GM18951 (cell line): ENCODE data around the gene ACYP2.

Source experiments
- POLR2A ChIP-seq: IDR thresholded peaks from 4 replicates; pipeline ENCODE4 v1.6.1; 2011; ENCODE audit warnings: mild to moderate bottlenecking; ENCODE audit not compliant: insufficient read length, insufficient read depth; ENCODE audit errors: extremely low read depth
- in situ Hi-C: fragments of 300-500 bp; cut with MboI; formaldehyde crosslinking; loops from one replicate; pipeline ENCODE4 v1.12.0; 2022; ENCODE audit warnings: low sequenced_read_pairs, mixed read lengths, inconsistent platforms; ENCODE audit not compliant: unreplicated experiment

ACYP2 gene

DNA sequence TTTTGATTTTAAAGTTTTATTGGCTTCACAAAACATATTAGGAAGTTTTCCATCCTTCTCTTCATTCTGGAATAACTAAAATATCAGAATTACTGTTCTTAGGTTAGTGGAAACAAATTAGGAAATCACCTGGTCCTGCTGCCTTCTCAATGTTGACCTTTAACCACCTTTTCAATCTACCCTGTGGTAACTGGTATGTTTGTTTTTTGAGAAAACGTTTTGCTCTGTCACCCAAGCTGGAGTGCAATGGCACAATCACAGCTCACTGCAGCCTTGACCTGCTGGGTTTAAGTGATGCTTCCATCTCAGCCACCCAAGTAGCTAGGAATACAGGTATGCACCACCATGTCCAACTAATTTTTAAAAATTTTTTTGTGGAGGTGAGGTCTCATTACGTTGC is 28.4 kb downstream of the ACYP2 start:
- in situ Hi-C loops: no loop called here
- TF ChIP-seq POLR2A: no peak

GRCh38 chr2:54148391-54148790 is 33.0 kb downstream of the ACYP2 start:
- TF ChIP-seq POLR2A: no peak
- in situ Hi-C loops: no loop called here

DNA sequence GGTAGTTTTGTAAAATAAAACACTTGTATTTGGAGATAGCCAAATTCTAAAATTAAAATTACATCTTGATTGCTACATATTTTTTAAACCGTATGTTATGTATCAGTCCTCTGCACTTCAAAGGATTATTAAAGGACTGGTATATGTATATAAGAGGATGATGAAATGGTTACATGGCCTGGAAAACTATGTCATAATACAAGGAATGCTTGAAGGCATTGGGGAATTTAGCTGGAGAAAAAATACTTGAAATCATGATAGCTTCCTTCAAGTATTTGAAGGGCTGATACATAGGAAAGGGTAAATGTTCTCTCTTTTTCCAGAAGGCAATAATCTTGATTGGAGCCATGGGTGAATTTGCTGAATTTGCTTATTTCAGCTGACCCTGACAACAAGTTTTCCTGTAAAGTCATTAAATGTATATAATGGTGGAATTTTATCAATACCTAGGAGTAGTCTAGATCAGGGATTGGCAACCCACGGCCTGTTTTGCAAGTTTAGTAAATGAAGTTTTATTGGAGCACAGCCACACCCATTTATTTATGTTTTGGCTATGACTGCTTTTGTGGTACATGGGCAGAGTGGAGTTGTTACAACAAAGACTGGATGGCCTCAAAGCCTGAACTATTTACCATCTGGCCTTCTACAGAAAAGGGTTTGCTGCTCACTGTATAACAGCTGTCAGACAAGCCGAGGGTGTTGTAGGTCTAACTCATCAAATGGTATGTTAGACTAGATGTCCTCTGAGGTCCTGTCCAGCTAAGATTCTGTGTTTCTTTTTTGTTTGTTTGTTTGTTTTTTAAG is 34.4 kb downstream of the ACYP2 start:
- TF ChIP-seq POLR2A: no peak
- in situ Hi-C loops: no loop called here

DNA sequence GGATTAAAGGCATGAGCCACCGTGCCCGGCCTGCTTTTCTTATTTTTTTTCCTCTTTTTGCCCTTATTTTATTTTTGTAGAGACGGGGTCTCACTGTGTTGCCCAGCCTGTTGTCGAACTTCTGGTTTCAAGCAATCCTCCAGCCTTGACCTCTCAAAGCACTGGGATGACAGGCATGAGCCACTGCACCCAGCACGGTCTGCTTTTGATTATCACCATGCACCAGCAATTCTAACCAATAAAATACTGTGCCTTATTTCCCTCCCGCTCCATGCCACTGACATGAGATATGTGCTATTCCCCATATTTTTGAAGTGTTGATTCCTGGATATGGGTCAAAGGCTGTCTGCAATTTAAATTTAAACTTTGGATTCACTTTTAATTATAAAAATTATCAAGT is 42.9 kb downstream of the ACYP2 start:
- in situ Hi-C loops: no loop called here

DNA sequence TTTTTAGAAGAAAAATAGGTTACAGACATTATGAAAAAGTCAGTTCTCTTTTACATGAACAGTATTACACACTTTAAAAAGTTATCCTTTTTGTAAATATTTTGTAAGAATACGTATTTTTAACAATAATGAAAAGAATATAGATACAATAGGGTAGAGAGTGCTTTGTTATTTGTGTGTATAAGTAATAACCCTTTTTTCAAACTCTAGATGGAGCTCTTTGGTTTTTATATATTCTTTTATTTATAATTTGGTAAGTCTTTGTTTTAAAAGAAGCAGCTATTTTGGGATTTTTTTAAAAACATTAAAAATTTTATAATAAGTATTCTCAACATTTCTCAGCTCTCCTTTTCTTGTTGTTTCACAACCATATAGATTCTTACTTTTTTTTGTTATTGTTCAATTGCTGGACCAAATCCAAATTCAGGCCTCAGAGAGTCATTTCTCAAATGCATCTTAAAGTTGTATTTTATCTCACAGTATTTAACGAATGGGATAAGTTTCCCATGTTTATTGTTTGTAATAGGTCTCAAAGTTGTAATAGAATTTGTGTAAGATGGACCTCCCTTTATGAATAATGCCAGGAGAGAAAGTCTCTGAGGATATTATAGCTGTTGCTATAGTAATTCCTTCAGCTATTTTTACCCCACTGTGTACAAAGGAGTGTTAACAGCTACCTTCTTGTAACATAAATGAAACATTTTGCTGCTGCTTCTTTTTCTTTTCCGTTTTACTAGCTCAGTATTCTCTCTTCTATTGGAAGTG is 46.4 kb downstream of the ACYP2 start:
- TF ChIP-seq POLR2A: no peak
- in situ Hi-C loops: no loop called here

More for the DNA sequence above, 42.9 kb downstream of the ACYP2 start:
- no peak for TF ChIP-seq POLR2A

DNA sequence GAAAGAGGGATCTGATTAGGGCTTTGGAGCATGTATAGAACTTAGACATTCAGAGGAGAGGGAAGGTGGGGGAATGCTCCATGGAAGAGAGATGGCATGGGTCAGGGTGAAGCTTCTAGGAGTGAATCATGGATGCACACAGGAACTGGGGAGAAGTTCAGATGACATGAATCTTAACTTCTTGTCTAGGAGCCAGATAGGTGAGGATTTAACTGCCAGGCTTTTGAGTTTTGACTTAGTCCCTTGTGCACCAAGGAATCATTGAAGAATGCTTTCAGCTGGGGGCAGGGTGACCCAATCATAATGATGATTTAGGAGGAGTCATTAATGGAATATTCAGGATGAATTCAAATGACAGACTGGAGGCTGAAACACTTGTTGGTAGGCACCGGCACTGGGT is 48.7 kb downstream of the ACYP2 start:
- in situ Hi-C loops: no loop called here
- TF ChIP-seq POLR2A: no peak

DNA sequence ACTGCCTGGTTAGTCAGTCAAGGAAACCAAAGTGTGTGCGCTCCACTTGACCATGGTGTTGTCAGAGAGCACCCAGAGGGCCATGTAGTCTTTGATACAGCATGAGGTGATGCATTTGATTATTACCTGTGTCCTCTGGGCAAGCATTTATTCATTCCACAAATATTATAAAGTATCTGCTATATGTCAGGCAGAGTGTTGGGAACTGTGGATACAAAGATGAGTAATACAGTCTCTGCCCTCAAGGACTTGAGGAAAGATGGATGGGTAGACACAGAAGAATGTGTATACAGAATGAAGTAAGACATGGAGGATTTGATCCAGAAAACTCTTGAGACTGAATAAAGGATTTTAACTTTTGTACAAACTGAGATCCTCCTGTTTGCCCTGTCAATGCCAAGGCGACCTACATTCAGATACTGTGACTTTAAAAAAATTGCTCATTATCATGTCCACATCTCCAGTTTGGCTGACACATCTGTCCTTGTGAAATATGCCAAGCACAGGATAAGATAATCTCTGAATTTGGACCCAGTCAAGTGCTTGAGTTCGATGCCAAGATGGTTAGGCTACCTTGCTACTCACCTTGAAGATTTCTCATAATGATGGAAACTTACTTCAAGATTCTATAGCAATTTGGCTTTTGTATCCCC is 50.8 kb downstream of the ACYP2 start:
- no peak for TF ChIP-seq POLR2A
- in situ Hi-C loops: no loop called here

DNA sequence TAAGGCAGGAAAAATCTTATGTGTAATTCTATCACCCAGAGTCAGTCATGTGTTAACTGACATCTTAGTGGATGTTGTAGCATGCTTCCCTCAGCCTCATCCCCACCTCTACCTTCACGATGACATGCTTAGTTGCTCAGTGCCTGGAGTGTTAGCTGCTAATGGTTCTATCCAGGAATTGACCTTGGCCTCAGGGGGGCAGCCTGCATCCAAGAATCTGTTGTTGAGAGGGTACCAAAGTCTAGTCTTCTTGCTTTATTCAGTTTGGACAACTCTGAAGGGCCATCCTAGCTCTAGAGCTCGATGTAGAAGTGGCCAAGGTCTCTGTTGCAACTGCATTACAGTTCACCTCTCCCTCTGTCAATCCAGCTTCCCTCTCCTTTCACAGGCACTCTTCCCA is 61.2 kb downstream of the ACYP2 start:
- in situ Hi-C loops: no loop called here
- TF ChIP-seq POLR2A: no peak

DNA sequence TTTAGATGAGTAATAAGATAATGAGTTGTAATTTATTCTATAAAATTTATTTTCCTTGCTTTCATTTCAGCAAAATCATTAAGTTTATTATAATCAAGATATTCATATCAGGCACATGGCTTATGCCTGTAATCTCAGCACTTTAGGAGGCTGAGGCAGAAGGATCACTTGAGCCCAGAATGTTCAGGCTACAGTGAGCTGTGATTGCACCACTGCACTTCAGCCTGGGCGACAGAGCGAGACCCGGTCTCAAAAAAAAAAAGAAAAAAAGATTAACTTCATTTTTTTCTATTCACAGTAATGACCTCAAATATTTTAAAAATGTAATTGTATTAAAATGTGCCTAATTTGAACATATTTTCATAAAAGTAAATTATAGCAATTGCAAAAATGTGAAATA is 67.9 kb downstream of the ACYP2 start:
- no peak for TF ChIP-seq POLR2A
- in situ Hi-C loops: no loop called here

GRCh38 chr2:54183972-54184371 is 68.6 kb downstream of the ACYP2 start:
- in situ Hi-C loops: no loop called here
- no peak for TF ChIP-seq POLR2A

DNA sequence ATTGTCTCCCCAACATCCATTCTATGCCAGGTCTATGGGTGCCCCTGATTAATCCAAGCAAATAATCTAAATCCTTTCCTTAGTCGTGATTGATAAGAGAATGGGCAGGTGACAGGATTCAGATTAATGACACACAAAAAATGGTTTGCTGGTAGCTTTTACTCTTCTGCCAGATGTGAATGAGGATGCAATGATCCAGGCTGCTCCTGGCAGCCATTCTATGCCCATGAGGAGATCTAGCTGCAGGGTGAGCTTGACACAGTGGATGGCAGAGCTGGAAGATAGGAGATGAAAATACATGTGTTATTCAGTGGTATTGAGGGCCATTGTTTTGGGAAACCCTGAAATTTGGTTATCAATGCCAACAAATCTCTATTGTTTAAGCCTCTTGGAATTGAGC is 69.7 kb downstream of the ACYP2 start:
- in situ Hi-C loops: no loop called here
- TF ChIP-seq POLR2A: no peak

DNA sequence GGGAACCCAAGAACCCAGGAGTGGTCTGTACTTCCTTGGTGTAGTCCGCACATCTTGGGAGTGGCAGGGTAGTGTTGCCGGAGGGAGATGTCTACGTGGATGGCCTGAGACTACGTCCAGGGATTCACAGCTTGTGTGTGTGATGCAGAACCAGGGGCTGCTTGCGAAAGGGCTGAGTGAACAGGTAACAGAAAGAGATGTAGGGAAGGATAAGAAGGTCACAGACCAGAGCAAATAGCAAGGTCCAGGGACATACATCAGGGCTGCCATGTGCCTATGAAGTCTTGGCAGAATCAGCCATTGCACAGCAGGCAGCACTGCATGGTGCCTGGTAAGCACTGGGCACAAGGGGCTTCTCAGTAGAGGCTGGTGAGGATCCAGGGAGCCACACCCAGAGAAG is 71.9 kb downstream of the ACYP2 start:
- in situ Hi-C loops: no loop called here
- TF ChIP-seq POLR2A: no peak

DNA sequence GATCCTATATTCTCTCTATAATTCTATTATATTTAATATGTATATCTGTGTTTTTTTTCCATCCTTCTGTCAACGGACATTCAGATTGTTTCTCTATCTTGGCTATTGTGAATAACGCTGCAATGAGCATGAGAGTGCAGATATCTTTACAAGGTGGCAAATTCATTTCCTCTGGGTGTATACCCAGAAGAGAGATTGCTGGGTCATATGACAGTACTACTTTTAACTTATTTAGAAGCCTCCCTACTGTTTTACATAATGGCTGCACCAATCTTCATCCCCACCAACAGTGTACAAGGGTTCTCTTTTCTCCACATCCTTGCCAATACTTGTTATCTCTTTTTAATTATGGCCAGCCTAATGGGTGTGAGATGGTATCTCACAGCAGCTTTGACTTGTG is 74.1 kb downstream of the ACYP2 start:
- no peak for TF ChIP-seq POLR2A
- in situ Hi-C loops: no loop called here
